Activated B cell treated with CpG ODN at 0.5 μM for 24 hours (primary cell): ENCODE results near the gene ESPNL. TPM values are rescaled to one million over a fixed set of nuclear protein-coding genes. Genes with fewer than 3 reads are reported as not detected.

Experiments used
- ATAC-seq: fragments of 200-7000 bp; cut with Tn5 transposase; one replicate; pipeline ENCODE4 v1.10.0; 2021; ENCODE audit warnings: low read depth, mild to moderate bottlenecking, moderate library complexity
- CTCF ChIA-PET: fragments of 350-600 bp; sonication (Branson Sonifier 250); formaldehyde crosslinking; loops from one replicate; lab custom pipeline; 2021; ENCODE audit warnings: antibody characterized with exemption; lab: Charles Lee
- POLR2A ChIA-PET: fragments of 350-600 bp; sonication (Branson Sonifier 250); formaldehyde crosslinking; loops from one replicate; lab custom pipeline; 2021; ENCODE audit warnings: antibody characterized with exemption; lab: Charles Lee
- DNase-seq: peaks from one replicate; pipeline ENCODE4 v3.0.0; 2022
- H3K27ac Mint-ChIP-seq: one replicate; pipeline ENCODE4 v1.8.0; 2020; ENCODE audit warnings: mixed read lengths
- H3K27me3 Mint-ChIP-seq: one replicate; pipeline ENCODE4 v1.8.0; 2021; ENCODE audit warnings: mixed read lengths
- H3K36me3 Mint-ChIP-seq: one replicate; pipeline ENCODE4 v1.8.0; 2021; ENCODE audit warnings: low read depth, mixed read lengths
- H3K4me1 Mint-ChIP-seq: one replicate; pipeline ENCODE4 v1.8.0; 2021; ENCODE audit warnings: mixed read lengths
- H3K4me3 Mint-ChIP-seq: one replicate; pipeline ENCODE4 v1.8.0; 2020; ENCODE audit warnings: mild to moderate bottlenecking, mixed read lengths
- H3K9me3 Mint-ChIP-seq: one replicate; pipeline ENCODE4 v1.8.0; 2020; ENCODE audit warnings: mixed read lengths
- CTCF ChIP-seq: fragments of 200-600 bp; IDR thresholded peaks from one replicate; pipeline ENCODE4 v1.8.0; 2022; ENCODE audit warnings: antibody characterized with exemption, mild to moderate bottlenecking
- intact Hi-C: fragments of 100-400 bp; cut with micrococcal nuclease; formaldehyde crosslinking; loops from one replicate; pipeline ENCODE4 v1.15.1; 2024
- total RNA-seq: library from RNA; stranded (reverse); gene quantifications from 2 replicates; pipeline ENCODE4 v1.2.3, GENCODE V29; 2022

The ESPNL gene
- total RNA-seq, 1 donor from 2014 or later, result 0.42 TPM

- intact Hi-C loops, result loop anchor here (2.0 to 10.0 kb wide), 3 partner anchors 133 to 189 kb away; partner anchors contain the start of genes PER2 and UBE2F
- Mint-ChIP-seq H3K27me3 (no peaks in the 10 kb centered on the region), H3K36me3 (peaks cover 5% of the 10 kb centered on the region), H3K4me3 (no peak overlapping the region), H3K9me3 (no peaks in the 10 kb centered on the region), H3K4me1 (peaks cover 19% of the 10 kb centered on the region), H3K27ac (no peak overlapping the region)
- no peak for DNase-seq
- no peak for TF ChIP-seq CTCF
- ATAC-seq, result no peak
- POLR2A ChIA-PET, result interaction anchor here (1.0 kb wide), 1 partner anchor 8 kb away, joined by 3 read pairs; no protein-coding TSS in a partner anchor
- CTCF ChIA-PET, result no interaction called here
Observed at GRCh38 chr2:238099714-238100048, 459 bp upstream of the ESPNL start.

GRCh38 chr2:238100821-238101771 lies 956 bp downstream of the ESPNL start:
- TF ChIP-seq CTCF, result no peak
- Mint-ChIP-seq H3K27ac (no peak overlapping the region), H3K9me3 (no peaks in the 10 kb centered on the region), H3K36me3 (peaks cover 2% of the 10 kb centered on the region), H3K4me3 (no peak overlapping the region), H3K4me1 (peaks cover 19% of the 10 kb centered on the region), H3K27me3 (no peaks in the 10 kb centered on the region)
- DNase-seq (peak; percentile 14), ATAC-seq (no peak)
- ChIA-PET CTCF (no interaction called here), POLR2A (no interaction called here)
- intact Hi-C loops, result loop anchor here (10.0 kb wide), 1 partner anchor 134 kb away; no protein-coding TSS in a partner anchor

- DNase-seq (peak; percentile 9), ATAC-seq (no peak)
- Mint-ChIP-seq H3K9me3 (no peaks in the 10 kb centered on the region), H3K27me3 (no peaks in the 10 kb centered on the region), H3K4me3 (no peak overlapping the region), H3K36me3 (no peaks in the 10 kb centered on the region), H3K27ac (no peak overlapping the region), H3K4me1 (peaks cover 29% of the 10 kb centered on the region)
- intact Hi-C loops, result loop anchor here (10.0 kb wide), 1 partner anchor 133 kb away; no protein-coding TSS in a partner anchor
- ChIA-PET CTCF (no interaction called here), POLR2A (no interaction called here)
- TF ChIP-seq CTCF, result no peak
Observed at GRCh38 chr2:238101891-238102841, 2.0 kb downstream of the ESPNL start.

- intact Hi-C loops, result loop anchor here (10.0 kb wide), 1 partner anchor 132 kb away; no protein-coding TSS in a partner anchor
- no peak for TF ChIP-seq CTCF
- ChIA-PET CTCF (no interaction called here), POLR2A (no interaction called here)
- no peaks in the 10 kb centered on the region for H3K36me3 Mint-ChIP-seq
- no peak overlapping the region for H3K4me3 Mint-ChIP-seq
- peak; percentile 14 for DNase-seq
- H3K4me1 Mint-ChIP-seq, result peaks cover 34% of the 10 kb centered on the region
- no peaks in the 10 kb centered on the region for H3K9me3 Mint-ChIP-seq
- no peaks in the 10 kb centered on the region for H3K27me3 Mint-ChIP-seq
- ATAC-seq, result no peak
- no peak overlapping the region for H3K27ac Mint-ChIP-seq
Observed at GRCh38 chr2:238102865-238103264, 2.7 kb downstream of the ESPNL start.
